NCI-H526 (cell line): ENCODE results near the gene CR2.
"Not testable (repeated sequence)": the region's sequence is repeated elsewhere in the genome, so short reads cannot be mapped to it uniquely, and the experiment has no call there.

ENCODE experiments used
- DNase-seq, 2 experiments: peaks; one replicate each; lab custom pipeline; 2025; lab: John Stamatoyannopoulos, UW

Gene CR2

DNA sequence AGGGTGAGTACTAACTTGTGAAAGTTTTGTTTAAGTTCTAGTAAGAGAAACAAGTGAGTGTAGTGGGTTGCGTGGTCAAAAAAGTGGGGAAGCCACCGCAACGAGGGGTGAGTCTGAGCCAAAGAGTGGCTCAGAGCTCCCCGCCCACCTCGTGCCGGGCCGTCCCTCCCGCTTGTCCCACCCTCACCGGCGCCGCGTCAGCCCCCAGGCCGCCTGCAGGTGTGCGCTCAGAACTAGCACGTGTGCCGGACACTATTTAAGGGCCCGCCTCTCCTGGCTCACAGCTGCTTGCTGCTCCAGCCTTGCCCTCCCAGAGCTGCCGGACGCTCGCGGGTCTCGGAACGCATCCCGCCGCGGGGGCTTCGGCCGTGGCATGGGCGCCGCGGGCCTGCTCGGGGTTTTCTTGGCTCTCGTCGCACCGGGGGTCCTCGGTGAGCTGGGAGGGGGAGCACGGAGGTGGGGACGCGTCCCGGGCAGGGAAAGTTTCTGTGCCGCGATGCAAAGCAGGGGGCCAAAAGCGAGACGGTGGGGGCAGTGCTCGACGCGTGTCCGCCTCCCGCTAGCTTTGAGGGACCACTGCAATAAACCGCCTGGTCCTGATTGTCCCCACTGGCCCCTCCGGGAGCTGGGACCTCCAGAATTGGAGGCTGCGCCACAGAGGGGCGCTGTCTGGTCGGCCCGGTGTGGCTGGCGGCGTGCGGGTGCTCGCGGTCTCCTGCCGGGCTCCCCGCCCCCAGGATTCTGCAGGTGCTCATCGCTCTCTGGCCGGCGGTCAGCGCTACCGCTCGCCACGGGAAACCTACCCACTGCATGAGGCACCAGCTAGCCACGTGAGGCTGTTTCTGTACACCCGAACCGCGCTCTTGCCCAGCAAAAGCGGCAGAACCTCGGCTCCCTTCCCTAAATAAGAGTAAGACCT is at the start of gene CR2:
Gene CR2 (plus strand): TSS at position 283 of the 919 bp plus-strand sequence. CDS start 91 bp downstream, at position 374.
- peak in 1 of 2 experiments; percentile 59 for DNase-seq

GRCh38 chr1:207404849-207405525 is 49.1 kb upstream of the CR2 start:
- DNase-seq, result peak; percentile 24 to 64

DNA sequence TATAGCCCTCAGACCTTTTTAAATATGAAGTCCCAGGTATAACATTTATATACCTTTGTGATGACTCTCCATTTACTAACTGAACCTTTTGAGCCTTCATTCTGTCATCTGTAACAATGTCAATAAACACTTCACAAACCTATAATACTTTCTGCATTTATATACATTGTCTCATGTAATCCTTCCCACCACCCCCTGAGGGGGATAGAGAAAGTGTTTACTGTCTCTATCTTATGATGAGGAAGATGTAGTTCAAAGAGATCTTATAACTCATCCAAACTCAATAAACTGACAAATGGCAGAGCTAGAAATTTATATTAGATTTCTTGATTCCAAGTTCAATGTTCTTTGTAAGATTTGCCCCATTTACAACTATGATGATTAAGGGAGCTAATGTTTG is 48.3 kb upstream of the CR2 start:
- DNase-seq, result no peak

GRCh38 chr1:207407655-207408260 is 46.4 kb upstream of the CR2 start:
- no peak for DNase-seq

DNA sequence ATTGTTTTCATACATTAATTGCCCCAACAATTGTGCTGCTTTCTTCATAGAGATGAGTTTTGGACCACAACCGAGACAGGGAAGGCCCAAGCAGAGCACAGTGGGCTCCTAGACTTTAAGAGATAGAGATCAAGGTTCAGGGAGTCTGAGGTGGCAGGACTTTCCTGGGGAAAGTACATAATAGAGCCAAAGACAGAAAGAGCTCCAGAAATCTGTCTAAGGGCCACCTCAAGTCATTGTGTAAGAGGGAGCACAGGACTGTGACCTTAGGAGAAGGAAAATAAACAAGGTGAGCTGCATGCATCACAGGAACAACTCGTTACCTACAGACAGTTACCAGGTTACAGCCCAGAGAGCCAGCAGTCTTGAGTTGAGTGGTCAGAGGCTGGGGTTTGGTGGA is 41.3 kb upstream of the CR2 start:
- DNase-seq, result no peak

DNA sequence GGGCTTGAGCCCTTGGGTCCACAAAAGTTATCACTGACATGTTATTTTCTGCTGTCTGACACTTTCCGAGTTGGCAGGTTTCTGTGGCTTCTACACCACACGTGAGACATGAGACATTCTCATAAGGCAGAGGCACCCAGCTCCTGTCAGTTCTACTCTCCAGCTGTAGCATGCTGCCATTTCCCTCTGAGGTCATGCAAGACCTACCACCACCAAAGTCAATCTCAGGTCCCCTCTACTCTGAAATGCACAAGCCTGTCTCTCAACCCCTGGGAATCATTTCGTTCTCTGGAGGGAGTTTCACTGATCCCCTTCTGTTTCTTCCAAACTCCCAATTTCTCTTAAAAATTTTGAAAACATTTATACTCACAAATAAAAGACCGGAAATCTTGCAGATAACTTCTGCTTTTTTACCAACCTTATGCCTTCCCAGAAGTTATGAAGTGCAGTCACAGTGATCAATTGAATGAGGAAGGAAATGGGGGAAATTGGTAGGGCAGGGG is 39.5 kb upstream of the CR2 start:
- no peak for DNase-seq

- no peak for DNase-seq
Observed at GRCh38 chr1:207417076-207417475, 37.1 kb upstream of the CR2 start.

DNA sequence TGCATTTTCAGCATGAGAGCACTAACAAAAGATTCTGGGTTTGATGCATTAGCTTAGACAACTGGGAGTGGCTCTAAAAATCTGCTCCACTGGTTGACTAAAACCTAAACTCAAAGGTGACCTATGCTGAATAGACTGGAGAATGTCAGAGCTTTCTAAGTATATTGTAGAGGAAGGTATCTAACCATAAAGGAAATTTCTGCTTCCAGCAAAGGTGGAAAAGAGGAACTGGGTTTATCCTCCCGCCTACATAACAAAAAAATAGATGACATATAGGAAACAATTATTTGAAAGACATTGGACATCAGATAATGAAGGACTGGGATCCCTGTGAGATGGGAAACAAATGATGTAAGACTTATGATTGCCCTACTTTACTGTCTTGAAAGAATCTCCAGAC is 35.8 kb upstream of the CR2 start:
- no peak for DNase-seq

DNA sequence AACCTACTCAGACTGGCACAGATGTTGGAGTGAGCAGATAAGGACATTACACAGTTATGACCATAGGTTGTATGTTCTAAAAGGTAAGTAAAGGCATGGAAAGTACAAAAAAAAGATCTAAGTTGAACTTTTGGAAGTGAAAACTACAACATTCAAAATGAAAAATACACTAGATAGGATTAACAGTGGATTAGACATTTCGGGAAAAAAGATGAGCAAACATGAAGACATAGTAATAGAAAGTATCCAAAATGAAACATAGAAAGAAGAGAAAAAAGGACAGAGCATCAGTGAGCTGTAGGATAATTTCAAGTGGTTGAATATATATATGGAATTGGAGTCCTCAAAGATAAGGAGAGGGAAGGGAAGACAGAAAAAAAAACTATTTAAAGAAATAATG is 34.0 kb upstream of the CR2 start:
- no peak for DNase-seq

DNA sequence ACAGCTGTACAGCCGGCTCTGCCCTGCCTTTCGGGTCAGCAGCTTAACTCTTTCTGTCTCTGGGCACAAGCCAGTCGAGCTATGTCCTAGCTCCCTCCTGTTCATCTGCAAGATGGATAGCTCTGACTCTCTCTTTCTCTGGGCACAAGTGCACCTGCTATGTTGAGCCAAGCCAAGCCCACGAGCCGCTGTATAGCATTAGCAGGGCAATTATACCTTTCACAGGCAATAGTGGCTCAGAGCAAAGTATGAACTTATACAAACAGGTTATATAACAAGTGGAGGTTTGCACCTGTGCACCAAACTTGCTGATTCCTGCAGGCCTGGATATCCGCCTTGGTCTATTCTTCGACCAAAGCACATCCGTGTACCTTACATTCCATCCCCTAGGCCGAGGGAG is 33.0 kb upstream of the CR2 start:
- no peak for DNase-seq

DNA sequence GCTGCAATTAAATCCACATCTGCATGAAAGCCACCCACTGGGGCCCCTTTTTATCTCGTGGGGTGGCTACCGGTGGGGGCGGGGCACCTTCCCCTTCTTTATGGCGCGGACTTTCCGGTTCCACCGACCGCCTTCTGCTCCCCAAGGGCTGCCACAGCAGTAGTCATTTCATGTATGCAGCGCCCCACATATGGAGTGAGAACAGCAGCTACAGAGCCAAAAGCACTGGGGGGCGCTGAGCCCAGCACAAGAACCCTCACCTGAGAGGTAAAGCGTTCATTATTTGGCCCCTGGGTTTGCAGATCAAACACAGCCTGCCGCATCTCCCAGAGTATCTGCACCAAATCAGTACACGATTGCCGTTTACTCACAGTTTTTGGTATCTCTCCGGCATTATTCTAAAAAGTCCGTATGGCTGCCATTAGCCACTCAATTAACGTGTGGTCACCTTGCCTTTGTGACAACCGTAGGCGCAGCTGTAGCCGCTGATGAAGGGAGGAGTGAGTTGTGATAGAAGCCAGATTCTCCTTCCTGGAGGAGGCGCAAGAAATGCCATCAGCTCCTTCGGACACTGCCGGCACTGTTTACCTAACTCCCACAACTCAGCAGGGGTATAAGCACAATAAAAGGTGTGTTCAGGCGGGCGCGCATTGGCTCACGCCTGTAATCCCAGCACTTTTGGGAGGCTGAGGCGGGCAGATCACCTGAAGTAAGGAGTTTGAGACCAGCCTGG is 30.4 kb upstream of the CR2 start:
- no peak for DNase-seq

GRCh38 chr1:207424570-207425131 is 29.5 kb upstream of the CR2 start:
- DNase-seq, result no peak

- DNase-seq, result no peak
Observed at GRCh38 chr1:207427832-207428585, 26.1 kb upstream of the CR2 start.

DNA sequence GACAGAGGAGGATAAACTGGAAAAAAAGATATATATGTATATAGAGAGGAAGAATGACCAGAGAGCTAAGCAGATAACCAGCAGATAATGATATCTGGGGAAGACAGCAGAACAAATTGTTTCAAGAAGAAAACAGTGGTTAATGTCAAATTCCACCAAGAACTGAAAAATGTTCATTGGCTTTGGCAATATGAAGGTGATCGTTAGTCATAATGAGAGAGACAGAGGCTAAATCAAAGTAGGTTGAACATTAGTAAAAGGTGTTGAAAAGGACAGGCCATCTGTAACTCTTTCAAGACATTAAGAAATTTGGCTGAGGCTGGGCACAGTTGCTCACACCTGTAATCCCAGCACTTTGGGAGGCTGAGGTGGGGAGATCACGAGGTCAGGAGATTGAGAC is 25.3 kb upstream of the CR2 start:
- DNase-seq, result no peak

- no peak for DNase-seq
Observed at GRCh38 chr1:207429963-207430362, 24.2 kb upstream of the CR2 start.

- no peak for DNase-seq
Observed at GRCh38 chr1:207430602-207431001, 23.5 kb upstream of the CR2 start.

GRCh38 chr1:207431508-207431907 is 22.6 kb upstream of the CR2 start:
- no peak for DNase-seq

GRCh38 chr1:207433435-207433834 is 20.7 kb upstream of the CR2 start:
- no peak for DNase-seq

GRCh38 chr1:207436746-207437145 is 17.4 kb upstream of the CR2 start:
- not testable (repeated sequence) for DNase-seq

DNA sequence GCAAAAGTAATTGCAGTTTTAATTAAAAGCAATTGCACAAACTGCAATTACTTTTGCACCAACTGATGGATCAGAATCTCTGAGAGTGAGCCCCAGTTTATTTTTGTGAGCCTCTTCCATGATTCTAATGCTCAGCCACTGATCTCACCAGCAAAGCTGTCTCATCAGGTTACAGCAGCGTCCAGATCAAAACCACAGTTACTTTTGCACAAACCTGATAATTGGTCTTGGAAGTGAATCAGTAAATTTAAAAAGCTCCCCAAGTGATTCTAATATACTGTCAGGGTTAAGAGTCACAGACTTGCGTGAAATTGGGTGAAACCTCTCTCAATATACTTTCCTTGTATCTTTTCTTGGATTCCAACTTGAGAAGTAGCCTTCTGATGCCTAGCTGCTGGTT is 13.5 kb upstream of the CR2 start:
- DNase-seq, result no peak
